Stimulated activated CD8-positive, alpha-beta memory T cell treated with anti-CD3 and anti-CD28 coated beads, Interleukin-12 subunit alpha, Interleukin-12 subunit beta, amount 100 ng/mL, for 4 hours (primary cell): Measurements from ENCODE around the gene TMPRSS4.

ENCODE experiments used
- DNase-seq: peaks from one replicate; pipeline ENCODE4 v3.0.0-alpha.2; 2020; ENCODE audit warnings: low read depth

TMPRSS4 gene

GRCh38 chr11:118135051-118135795 is 58.3 kb downstream of the TMPRSS4 start:
- DNase-seq = no peak

GRCh38 chr11:118135796-118136165 is 58.9 kb downstream of the TMPRSS4 start:
- DNase-seq = no peak

- no peak for DNase-seq
Measured at GRCh38 chr11:118136341-118136740, 59.5 kb downstream of the TMPRSS4 start.

GRCh38 chr11:118136801-118137200 is 59.9 kb downstream of the TMPRSS4 start:
- DNase-seq = no peak

GRCh38 chr11:118138839-118139420 is 62.1 kb downstream of the TMPRSS4 start:
- DNase-seq = no peak

GRCh38 chr11:118139578-118139977 is 62.7 kb downstream of the TMPRSS4 start:
- DNase-seq = no peak

- DNase-seq = no peak
Measured at GRCh38 chr11:118142081-118142480, 65.2 kb downstream of the TMPRSS4 start.

GRCh38 chr11:118142809-118143208 is 65.9 kb downstream of the TMPRSS4 start:
- no peak for DNase-seq

- DNase-seq = no peak
Measured at GRCh38 chr11:118143661-118144185, 66.8 kb downstream of the TMPRSS4 start.

GRCh38 chr11:118144301-118145268 is 67.7 kb downstream of the TMPRSS4 start:
- no peak for DNase-seq

GRCh38 chr11:118145285-118146227 is 68.7 kb downstream of the TMPRSS4 start:
- DNase-seq = peak; percentile 71

- no peak for DNase-seq
Measured at GRCh38 chr11:118146554-118146953, 69.7 kb downstream of the TMPRSS4 start.

GRCh38 chr11:118147502-118147901 is 70.6 kb downstream of the TMPRSS4 start:
- DNase-seq = no peak

- DNase-seq = no peak
Measured at GRCh38 chr11:118148240-118148639, 71.4 kb downstream of the TMPRSS4 start.

- DNase-seq = no peak
Measured at GRCh38 chr11:118148856-118149255, 72.0 kb downstream of the TMPRSS4 start.

- no peak for DNase-seq
Measured at GRCh38 chr11:118149493-118149892, 72.6 kb downstream of the TMPRSS4 start.

- no peak for DNase-seq
Measured at GRCh38 chr11:118151431-118151830, 74.6 kb downstream of the TMPRSS4 start.

GRCh38 chr11:118152020-118152551 is 75.2 kb downstream of the TMPRSS4 start:
- no peak for DNase-seq

- DNase-seq = no peak
Measured at GRCh38 chr11:118152552-118153471, 75.9 kb downstream of the TMPRSS4 start, which contains the start of gene SCN4B. Gene SCN4B (minus strand): TSS chr11:118152823. CDS start chr11:118152673, 150 bp downstream.

- no peak for DNase-seq
Measured at GRCh38 chr11:118153516-118153915, 76.6 kb downstream of the TMPRSS4 start.
